ENCODE data around the gene DNMT3A.

Gene DNMT3A

GRCh38 chr2:25328152-25329085 is 13.3 kb downstream of the DNMT3A start:
- no peaks in the 10 kb centered on the region for H3K27me3 ChIP-seq (ENCODE audit: control insufficient read depth, insufficient read depth, low read length)
- no peak overlapping the region for H3K4me3 ChIP-seq (ENCODE audit: low read length)
- WGBS (ENCODE audit: insufficient coverage, insufficient read length), result 100% methylated on average over 2 of the region's 27 CpGs
- DNase-seq (ENCODE audit: low read depth, low spot score), result no peak
- H3K9me3 ChIP-seq (ENCODE audit: control insufficient read depth, insufficient read depth, low read length), result no peaks in the 10 kb centered on the region
- H3K27ac ChIP-seq (ENCODE audit: low read length), result no peak overlapping the region
- H3K4me1 ChIP-seq (ENCODE audit: control insufficient read depth, insufficient read depth, low read length), result no peaks in the 10 kb centered on the region
- H3K36me3 ChIP-seq (ENCODE audit: control insufficient read depth, insufficient read depth, low read length), result no peaks in the 10 kb centered on the region

- no peak overlapping the region for H3K27ac ChIP-seq (ENCODE audit: low read length)
- no peaks in the 10 kb centered on the region for H3K9me3 ChIP-seq (ENCODE audit: control insufficient read depth, insufficient read depth, low read length)
- H3K4me1 ChIP-seq (ENCODE audit: control insufficient read depth, insufficient read depth, low read length), result no peaks in the 10 kb centered on the region
- no CpG with 5 or more reads among the region's 5 CpGs for WGBS (ENCODE audit: insufficient coverage, insufficient read length)
- H3K36me3 ChIP-seq (ENCODE audit: control insufficient read depth, insufficient read depth, low read length), result no peaks in the 10 kb centered on the region
- no peaks in the 10 kb centered on the region for H3K27me3 ChIP-seq (ENCODE audit: control insufficient read depth, insufficient read depth, low read length)
- no peak overlapping the region for H3K4me3 ChIP-seq (ENCODE audit: low read length)
- DNase-seq (ENCODE audit: low read depth, low spot score), result no peak
Observed at GRCh38 chr2:25326326-25327013, 15.3 kb downstream of the DNMT3A start.

DNA sequence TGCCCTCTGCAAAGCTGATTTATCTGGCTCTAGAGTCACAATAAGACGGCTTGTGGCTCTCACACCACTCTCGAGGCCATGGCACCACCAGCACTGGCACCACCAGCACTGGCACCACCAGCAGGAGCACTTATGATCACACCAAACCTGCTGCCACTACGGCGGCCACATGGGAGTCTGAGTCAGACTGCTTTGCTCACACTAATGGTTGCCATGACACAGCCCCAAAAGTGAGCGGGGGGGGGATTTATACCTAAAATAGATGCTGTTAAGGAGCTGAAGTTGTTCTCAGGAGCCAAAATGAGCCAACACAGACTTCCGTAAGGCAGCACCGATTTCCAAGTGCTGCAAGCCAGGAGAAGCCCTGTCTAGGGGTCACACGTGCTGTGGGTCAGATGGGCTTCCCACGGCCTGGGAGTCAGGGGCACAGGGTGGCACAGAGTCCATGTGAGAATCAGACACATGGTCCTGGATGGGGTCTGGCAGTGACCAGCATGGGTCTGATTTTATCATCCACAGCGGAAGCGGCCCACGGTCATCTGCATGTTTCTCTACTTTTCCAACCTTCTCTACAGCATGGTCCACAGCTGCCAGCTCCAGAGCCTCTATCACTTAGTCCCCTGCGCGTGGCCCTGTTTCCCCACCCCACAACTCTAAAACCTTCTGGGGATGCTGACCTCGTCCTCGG is 16.7 kb downstream of the DNMT3A start:
- DNase-seq (ENCODE audit: low read depth, low spot score), result no peak
- WGBS (ENCODE audit: insufficient coverage, insufficient read length), result no CpG with 5 or more reads among the region's 16 CpGs
- no peak overlapping the region for H3K27ac ChIP-seq (ENCODE audit: low read length)
- no peaks in the 10 kb centered on the region for H3K9me3 ChIP-seq (ENCODE audit: control insufficient read depth, insufficient read depth, low read length)
- H3K4me1 ChIP-seq (ENCODE audit: control insufficient read depth, insufficient read depth, low read length), result no peaks in the 10 kb centered on the region
- no peaks in the 10 kb centered on the region for H3K27me3 ChIP-seq (ENCODE audit: control insufficient read depth, insufficient read depth, low read length)
- no peaks in the 10 kb centered on the region for H3K36me3 ChIP-seq (ENCODE audit: control insufficient read depth, insufficient read depth, low read length)
- H3K4me3 ChIP-seq (ENCODE audit: low read length), result no peak overlapping the region

DNA sequence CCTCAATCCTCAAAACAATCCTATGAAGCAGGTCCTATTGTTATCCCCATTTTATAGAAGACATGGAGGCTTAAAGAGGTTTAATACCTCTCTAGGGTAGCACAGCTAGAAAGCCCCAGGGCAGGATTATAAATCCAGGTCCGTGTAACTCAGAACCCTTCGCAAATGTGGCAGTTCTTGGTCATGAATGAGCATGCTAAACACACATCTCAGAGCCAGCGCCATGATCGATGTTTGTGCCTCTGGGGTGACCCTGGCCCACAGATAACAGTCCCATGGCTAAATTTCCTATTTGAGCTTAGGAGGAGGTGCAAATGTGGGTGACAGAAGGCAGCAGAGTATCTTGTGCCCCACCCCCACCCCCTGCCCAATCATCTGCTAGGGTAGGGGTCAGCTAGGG is 17.5 kb downstream of the DNMT3A start:
- no CpG with 5 or more reads among the region's 4 CpGs for WGBS (ENCODE audit: insufficient coverage, insufficient read length)

GRCh38 chr2:25323610-25324189 is 18.0 kb downstream of the DNMT3A start:
- Histone ChIP-seq H3K9me3 (ENCODE audit: control insufficient read depth, insufficient read depth, low read length) (no peaks in the 10 kb centered on the region), H3K27me3 (ENCODE audit: control insufficient read depth, insufficient read depth, low read length) (no peaks in the 10 kb centered on the region), H3K4me1 (ENCODE audit: control insufficient read depth, insufficient read depth, low read length) (no peaks in the 10 kb centered on the region), H3K4me3 (ENCODE audit: low read length) (no peak overlapping the region), H3K36me3 (ENCODE audit: control insufficient read depth, insufficient read depth, low read length) (no peaks in the 10 kb centered on the region), H3K27ac (ENCODE audit: low read length) (no peak overlapping the region)
- no CpG with 5 or more reads among the region's 8 CpGs for WGBS (ENCODE audit: insufficient coverage, insufficient read length)
- no peak for DNase-seq (ENCODE audit: low read depth, low spot score)

More for the DNA sequence above, 17.5 kb downstream of the DNMT3A start:
- Histone ChIP-seq H3K27me3 (ENCODE audit: control insufficient read depth, insufficient read depth, low read length) (no peaks in the 10 kb centered on the region), H3K4me1 (ENCODE audit: control insufficient read depth, insufficient read depth, low read length) (no peaks in the 10 kb centered on the region), H3K9me3 (ENCODE audit: control insufficient read depth, insufficient read depth, low read length) (no peaks in the 10 kb centered on the region), H3K27ac (ENCODE audit: low read length) (no peak overlapping the region), H3K4me3 (ENCODE audit: low read length) (no peak overlapping the region), H3K36me3 (ENCODE audit: control insufficient read depth, insufficient read depth, low read length) (no peaks in the 10 kb centered on the region)
- DNase-seq (ENCODE audit: low read depth, low spot score), result no peak

DNA sequence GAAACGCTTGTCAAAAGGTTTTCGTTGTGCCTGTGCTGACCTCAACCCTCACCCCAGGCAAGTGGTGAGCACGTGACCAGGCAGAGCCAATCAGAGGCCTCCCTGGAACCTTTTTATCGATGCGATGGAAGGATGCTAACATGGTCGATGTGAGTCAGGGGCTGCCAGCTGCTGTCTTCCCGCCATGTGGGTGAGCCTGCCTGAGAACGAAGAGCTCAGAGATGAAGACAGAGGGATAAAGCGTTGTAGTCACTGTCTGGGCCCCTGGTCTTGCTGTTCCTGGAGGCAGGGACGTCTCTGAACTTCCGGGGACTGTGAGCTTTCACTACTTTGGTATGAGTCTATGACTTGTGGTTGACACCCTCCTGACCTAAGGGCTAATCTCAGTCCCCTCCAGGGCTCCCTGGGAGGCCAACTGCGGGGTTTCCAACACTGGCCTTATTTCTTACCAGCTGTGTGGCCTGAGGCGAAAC is 18.6 kb downstream of the DNMT3A start:
- no peak overlapping the region for H3K4me3 ChIP-seq (ENCODE audit: low read length)
- DNase-seq (ENCODE audit: low read depth, low spot score), result no peak
- no CpG with 5 or more reads among the region's 13 CpGs for WGBS (ENCODE audit: insufficient coverage, insufficient read length)
- H3K4me1 ChIP-seq (ENCODE audit: control insufficient read depth, insufficient read depth, low read length), result no peaks in the 10 kb centered on the region
- no peak overlapping the region for H3K27ac ChIP-seq (ENCODE audit: low read length)
- H3K9me3 ChIP-seq (ENCODE audit: control insufficient read depth, insufficient read depth, low read length), result no peaks in the 10 kb centered on the region
- H3K36me3 ChIP-seq (ENCODE audit: control insufficient read depth, insufficient read depth, low read length), result no peaks in the 10 kb centered on the region
- no peaks in the 10 kb centered on the region for H3K27me3 ChIP-seq (ENCODE audit: control insufficient read depth, insufficient read depth, low read length)

- Histone ChIP-seq H3K36me3 (ENCODE audit: control insufficient read depth, insufficient read depth, low read length) (no peaks in the 10 kb centered on the region), H3K27me3 (ENCODE audit: control insufficient read depth, insufficient read depth, low read length) (no peaks in the 10 kb centered on the region), H3K27ac (ENCODE audit: low read length) (no peak overlapping the region), H3K4me1 (ENCODE audit: control insufficient read depth, insufficient read depth, low read length) (no peaks in the 10 kb centered on the region), H3K4me3 (ENCODE audit: low read length) (no peak overlapping the region), H3K9me3 (ENCODE audit: control insufficient read depth, insufficient read depth, low read length) (no peaks in the 10 kb centered on the region)
- DNase-seq (ENCODE audit: low read depth, low spot score), result no peak
- WGBS (ENCODE audit: insufficient coverage, insufficient read length), result no CpG with 5 or more reads among the region's 9 CpGs
Observed at GRCh38 chr2:25322312-25322711, 19.4 kb downstream of the DNMT3A start.

GRCh38 chr2:25320077-25320476 is 21.6 kb downstream of the DNMT3A start:
- no peak overlapping the region for H3K27ac ChIP-seq (ENCODE audit: low read length)
- H3K4me1 ChIP-seq (ENCODE audit: control insufficient read depth, insufficient read depth, low read length), result peaks cover 5% of the 10 kb centered on the region
- H3K27me3 ChIP-seq (ENCODE audit: control insufficient read depth, insufficient read depth, low read length), result no peaks in the 10 kb centered on the region
- no peak for DNase-seq (ENCODE audit: low read depth, low spot score)
- H3K36me3 ChIP-seq (ENCODE audit: control insufficient read depth, insufficient read depth, low read length), result no peaks in the 10 kb centered on the region
- H3K4me3 ChIP-seq (ENCODE audit: low read length), result no peak overlapping the region
- no peaks in the 10 kb centered on the region for H3K9me3 ChIP-seq (ENCODE audit: control insufficient read depth, insufficient read depth, low read length)
- no CpG with 5 or more reads among the region's 3 CpGs for WGBS (ENCODE audit: insufficient coverage, insufficient read length)

DNA sequence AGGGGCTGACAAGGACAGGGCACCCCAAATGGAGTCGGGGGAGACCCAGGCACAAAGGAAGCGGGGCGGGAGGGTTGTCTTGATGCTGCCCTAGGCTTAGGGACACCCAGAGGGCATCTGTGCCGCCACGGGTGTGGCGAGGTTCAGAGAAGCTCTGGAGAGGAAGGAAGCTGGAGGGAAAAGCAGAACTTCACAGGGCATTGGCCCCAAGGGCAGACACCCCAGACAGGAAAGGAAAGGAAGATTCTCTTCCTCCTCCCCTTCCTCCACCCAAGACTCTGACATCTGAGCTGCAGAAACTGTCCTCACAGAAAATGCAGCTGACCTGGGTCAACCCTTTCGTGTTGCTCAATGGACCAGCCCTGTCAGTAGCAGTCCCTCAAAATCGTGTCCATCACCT is 25.6 kb downstream of the DNMT3A start:
- no peaks in the 10 kb centered on the region for H3K27me3 ChIP-seq (ENCODE audit: control insufficient read depth, insufficient read depth, low read length)
- H3K4me1 ChIP-seq (ENCODE audit: control insufficient read depth, insufficient read depth, low read length), result peaks cover 27% of the 10 kb centered on the region
- DNase-seq (ENCODE audit: low read depth, low spot score), result no peak
- no peaks in the 10 kb centered on the region for H3K9me3 ChIP-seq (ENCODE audit: control insufficient read depth, insufficient read depth, low read length)
- no CpG with 5 or more reads among the region's 8 CpGs for WGBS (ENCODE audit: insufficient coverage, insufficient read length)
- no peak overlapping the region for H3K4me3 ChIP-seq (ENCODE audit: low read length)
- H3K36me3 ChIP-seq (ENCODE audit: control insufficient read depth, insufficient read depth, low read length), result no peaks in the 10 kb centered on the region
- H3K27ac ChIP-seq (ENCODE audit: low read length), result no peak overlapping the region

- no peaks in the 10 kb centered on the region for H3K9me3 ChIP-seq (ENCODE audit: control insufficient read depth, insufficient read depth, low read length)
- H3K4me1 ChIP-seq (ENCODE audit: control insufficient read depth, insufficient read depth, low read length), result peaks cover 29% of the 10 kb centered on the region
- WGBS (ENCODE audit: insufficient coverage, insufficient read length), result no CpG with 5 or more reads among the region's 11 CpGs
- H3K36me3 ChIP-seq (ENCODE audit: control insufficient read depth, insufficient read depth, low read length), result no peaks in the 10 kb centered on the region
- H3K27ac ChIP-seq (ENCODE audit: low read length), result no peak overlapping the region
- no peaks in the 10 kb centered on the region for H3K27me3 ChIP-seq (ENCODE audit: control insufficient read depth, insufficient read depth, low read length)
- H3K4me3 ChIP-seq (ENCODE audit: low read length), result no peak overlapping the region
- DNase-seq (ENCODE audit: low read depth, low spot score), result no peak
Observed at GRCh38 chr2:25315316-25315680, 26.4 kb downstream of the DNMT3A start.
